Astrocyte of the cerebellum (primary cell): ENCODE results near the gene IVD.
A peak's percentile ranks its signal among the peaks of the same experiment; 100 is the strongest.

ENCODE experiments used
- DNase-seq: peaks from one replicate; pipeline ENCODE4 v3.0.0-alpha.2; 2011; ENCODE audit warnings: low read depth
- H3K4me3 ChIP-seq: 2 replicates; pipeline ENCODE4 v1.5.1; 2011; ENCODE audit warnings: mild to moderate bottlenecking, low read depth, low read length, moderate library complexity
- in situ Hi-C: cut with HindIII; loops from 2 replicates; pipeline ENCODE4 v1.10.0; 2017; ENCODE audit warnings: low sequenced_read_pairs
- TF ChIP-seq, protein P1 (sequence below): IDR thresholded peaks from 2 replicates; pipeline ENCODE4 v1.5.1; 2012; ENCODE audit warnings: low read length, low read depth, moderate library complexity, mild to moderate bottlenecking; ENCODE audit errors: missing control alignments

Gene IVD

GRCh38 chr15:40372981-40373380, 32.6 kb upstream of the IVD start:
- DNase-seq = no peak
- TF ChIP-seq, protein P1, sequence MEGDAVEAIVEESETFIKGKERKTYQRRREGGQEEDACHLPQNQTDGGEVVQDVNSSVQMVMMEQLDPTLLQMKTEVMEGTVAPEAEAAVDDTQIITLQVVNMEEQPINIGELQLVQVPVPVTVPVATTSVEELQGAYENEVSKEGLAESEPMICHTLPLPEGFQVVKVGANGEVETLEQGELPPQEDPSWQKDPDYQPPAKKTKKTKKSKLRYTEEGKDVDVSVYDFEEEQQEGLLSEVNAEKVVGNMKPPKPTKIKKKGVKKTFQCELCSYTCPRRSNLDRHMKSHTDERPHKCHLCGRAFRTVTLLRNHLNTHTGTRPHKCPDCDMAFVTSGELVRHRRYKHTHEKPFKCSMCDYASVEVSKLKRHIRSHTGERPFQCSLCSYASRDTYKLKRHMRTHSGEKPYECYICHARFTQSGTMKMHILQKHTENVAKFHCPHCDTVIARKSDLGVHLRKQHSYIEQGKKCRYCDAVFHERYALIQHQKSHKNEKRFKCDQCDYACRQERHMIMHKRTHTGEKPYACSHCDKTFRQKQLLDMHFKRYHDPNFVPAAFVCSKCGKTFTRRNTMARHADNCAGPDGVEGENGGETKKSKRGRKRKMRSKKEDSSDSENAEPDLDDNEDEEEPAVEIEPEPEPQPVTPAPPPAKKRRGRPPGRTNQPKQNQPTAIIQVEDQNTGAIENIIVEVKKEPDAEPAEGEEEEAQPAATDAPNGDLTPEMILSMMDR = no peak
- in situ Hi-C loops = no loop called here
- no peak overlapping the region for H3K4me3 ChIP-seq

DNA sequence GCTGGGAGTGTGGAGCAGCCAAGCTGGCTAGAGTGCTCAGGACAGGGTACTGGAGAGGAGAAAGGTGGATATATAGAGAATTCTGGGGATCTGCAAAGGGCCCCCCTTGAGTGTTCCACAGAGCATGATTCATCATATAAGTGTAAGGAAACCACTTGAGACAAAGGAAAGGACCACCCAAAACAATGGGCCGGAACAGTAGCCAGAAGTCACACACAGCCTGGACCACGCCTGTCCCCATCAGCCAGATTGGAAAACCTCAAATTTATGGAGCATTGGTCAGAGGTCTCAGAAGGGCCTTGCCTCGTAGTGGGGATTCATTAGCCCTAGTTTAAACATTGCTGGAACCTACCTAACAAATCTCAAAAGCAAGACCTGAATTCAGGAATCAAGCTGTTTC, 28.0 kb upstream of the IVD start:
- TF ChIP-seq, protein P1 = no peak
- no peak overlapping the region for H3K4me3 ChIP-seq
- in situ Hi-C loops = no loop called here
- no peak for DNase-seq

DNA sequence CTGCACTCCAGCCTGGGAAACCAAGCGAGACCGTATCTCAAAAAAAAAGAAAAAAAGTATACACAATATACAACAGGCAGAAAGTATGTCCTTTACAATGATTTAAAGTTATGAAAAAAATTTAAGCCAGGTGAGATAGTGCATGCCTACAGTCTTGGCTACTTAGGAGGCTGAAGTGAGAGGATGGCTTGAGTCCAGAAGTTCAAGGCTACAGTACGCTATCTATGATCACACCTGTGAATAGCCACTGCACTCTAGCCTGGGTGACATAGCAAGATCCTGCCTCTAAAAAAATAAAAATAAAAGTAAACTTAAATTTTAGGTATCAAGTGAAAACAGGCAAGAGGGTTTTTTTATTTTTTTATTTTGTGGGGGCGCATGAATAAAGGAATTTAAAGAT, 26.2 kb upstream of the IVD start:
- no peak overlapping the region for H3K4me3 ChIP-seq
- in situ Hi-C loops = no loop called here
- TF ChIP-seq, protein P1 = no peak
- DNase-seq = no peak

- in situ Hi-C loops = no loop called here
- H3K4me3 ChIP-seq = no peak overlapping the region
- TF ChIP-seq, protein P1 = no peak
- DNase-seq = peak; percentile 78
These were observed 25.7 kb upstream of the IVD start for GRCh38 chr15:40379853-40380252.

DNA sequence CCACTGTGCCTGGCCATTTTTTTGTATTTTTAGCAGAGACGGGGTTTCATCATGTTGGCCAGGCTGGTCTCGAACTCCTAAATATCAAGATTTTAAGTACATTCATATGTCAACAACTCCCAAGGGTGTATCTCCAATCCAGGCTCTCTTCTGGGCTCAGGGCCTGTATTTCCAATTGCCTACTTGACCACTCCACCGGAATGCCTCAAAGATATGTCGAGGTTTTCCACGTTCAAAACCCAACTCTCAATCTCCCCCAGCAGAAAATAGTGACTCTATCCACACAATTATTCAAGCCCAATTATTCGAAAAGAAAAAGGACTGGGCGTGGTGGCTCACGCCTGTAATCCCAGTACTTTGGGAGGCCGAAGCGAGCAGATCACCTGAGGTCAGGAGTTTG, 25.0 kb upstream of the IVD start:
- in situ Hi-C loops = no loop called here
- DNase-seq = no peak
- TF ChIP-seq, protein P1 = no peak
- H3K4me3 ChIP-seq = no peak overlapping the region

- DNase-seq = no peak
- in situ Hi-C loops = no loop called here
- H3K4me3 ChIP-seq = no peak overlapping the region
- TF ChIP-seq, protein P1 = no peak
These were observed 23.6 kb upstream of the IVD start for GRCh38 chr15:40381818-40382529.
